Measurements from ENCODE around the gene MARCHF11. TPM values are rescaled to one million over a fixed set of nuclear protein-coding genes. Genes with fewer than 3 reads are reported as not detected.

The MARCHF11 gene
- total and polyA plus RNA-seq, 2 donors (not counting 1 experiment from before 2014, with no cell fraction given) = not detected

DNA sequence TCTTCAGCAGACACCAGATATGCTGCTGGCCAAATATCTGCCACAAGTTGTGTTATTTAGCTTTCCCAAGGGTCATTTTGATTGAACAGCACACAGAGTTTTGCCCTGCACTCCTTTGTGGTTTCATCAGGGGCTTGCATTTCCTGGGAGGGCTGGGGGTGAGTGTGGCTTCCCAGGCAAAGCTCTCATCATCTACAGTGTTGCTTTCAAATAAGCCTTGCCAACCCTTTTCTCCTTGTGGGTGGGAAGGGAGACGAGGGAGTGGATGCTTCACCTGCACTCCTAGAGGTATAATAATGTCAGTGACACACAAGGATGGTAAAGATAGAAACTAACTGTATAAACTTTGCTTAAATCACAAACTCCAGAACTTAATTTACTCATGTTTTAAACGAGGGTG, 107.0 kb downstream of the MARCHF11 start:
- Histone ChIP-seq H3K27ac (ENCODE audit: low read length in 2 of 2) (no peak overlapping the region), H2AFZ (ENCODE audit: insufficient read depth, low read depth, low read length, poor library complexity, severe bottlenecking) (no peak overlapping the region), H4K20me1 (ENCODE audit: control insufficient read depth, insufficient read depth, low read length, poor library complexity, severe bottlenecking) (no peaks in the 10 kb centered on the region), H3K4me3 (ENCODE audit: control extremely low read depth in 1 of 5, extremely low read depth in 1 of 5, insufficient read depth in 1 of 5, low read depth in 2 of 5, low read length in 4 of 5) (no peak overlapping the region), H3K9me3 (ENCODE audit: control extremely low read depth in 1 of 3, control insufficient read depth in 2 of 3, insufficient read depth in 1 of 3, low read length in 2 of 3) (no peaks in the 10 kb centered on the region), H3K79me2 (ENCODE audit: control insufficient read depth, insufficient read depth, low read length) (no peaks in the 10 kb centered on the region), H3K9ac (ENCODE audit: low read length) (no peak overlapping the region), H3K36me3 (replicated peaks in 1 of 2; ENCODE audit: control extremely low read depth in 1 of 2, control insufficient read depth in 1 of 2, extremely low read depth in 1 of 2, insufficient read depth in 2 of 2, low read length in 1 of 2) (no peaks in the 10 kb centered on the region), H3K4me2 (replicated peaks; ENCODE audit: low read depth, low read length, poor library complexity, severe bottlenecking) (no peak overlapping the region), H3K27me3 (replicated peaks in 1 of 4; ENCODE audit: control extremely low read depth in 1 of 4, control insufficient read depth in 3 of 4, insufficient read depth in 4 of 4, low read length in 3 of 4) (no peaks in the 10 kb centered on the region), H3K4me1 (ENCODE audit: control insufficient read depth in 2 of 2, insufficient read depth in 2 of 2, low read length in 2 of 2) (no peaks in the 10 kb centered on the region)
- DNase-seq (no peak), ATAC-seq (ENCODE audit: low read depth) (no peak)
- Mint-ChIP-seq H3K4me3 (no peak overlapping the region), H3K27me3 (no peaks in the 10 kb centered on the region), H3K9me3 (ENCODE audit: insufficient read depth) (no peaks in the 10 kb centered on the region), H3K4me1 (no peaks in the 10 kb centered on the region), H3K27ac (no peak overlapping the region)
- POLR2A ChIA-PET = no interaction called here
- TF ChIP-seq, protein P1, sequence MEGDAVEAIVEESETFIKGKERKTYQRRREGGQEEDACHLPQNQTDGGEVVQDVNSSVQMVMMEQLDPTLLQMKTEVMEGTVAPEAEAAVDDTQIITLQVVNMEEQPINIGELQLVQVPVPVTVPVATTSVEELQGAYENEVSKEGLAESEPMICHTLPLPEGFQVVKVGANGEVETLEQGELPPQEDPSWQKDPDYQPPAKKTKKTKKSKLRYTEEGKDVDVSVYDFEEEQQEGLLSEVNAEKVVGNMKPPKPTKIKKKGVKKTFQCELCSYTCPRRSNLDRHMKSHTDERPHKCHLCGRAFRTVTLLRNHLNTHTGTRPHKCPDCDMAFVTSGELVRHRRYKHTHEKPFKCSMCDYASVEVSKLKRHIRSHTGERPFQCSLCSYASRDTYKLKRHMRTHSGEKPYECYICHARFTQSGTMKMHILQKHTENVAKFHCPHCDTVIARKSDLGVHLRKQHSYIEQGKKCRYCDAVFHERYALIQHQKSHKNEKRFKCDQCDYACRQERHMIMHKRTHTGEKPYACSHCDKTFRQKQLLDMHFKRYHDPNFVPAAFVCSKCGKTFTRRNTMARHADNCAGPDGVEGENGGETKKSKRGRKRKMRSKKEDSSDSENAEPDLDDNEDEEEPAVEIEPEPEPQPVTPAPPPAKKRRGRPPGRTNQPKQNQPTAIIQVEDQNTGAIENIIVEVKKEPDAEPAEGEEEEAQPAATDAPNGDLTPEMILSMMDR (IDR thresholded peaks at IDR 0.05) = no peak
- TF ChIP-seq EZH2 (IDR thresholded peaks at IDR 0.05; ENCODE audit: borderline replicate concordance, insufficient read depth, low read depth, low read length, poor library complexity, severe bottlenecking) = no peak
- no CpG with 5 or more reads among the region's 2 CpGs for WGBS (ENCODE audit: insufficient coverage)
- intact Hi-C loops (cut with micrococcal nuclease) = no loop called here
- CTCF ChIA-PET = no interaction called here

DNA sequence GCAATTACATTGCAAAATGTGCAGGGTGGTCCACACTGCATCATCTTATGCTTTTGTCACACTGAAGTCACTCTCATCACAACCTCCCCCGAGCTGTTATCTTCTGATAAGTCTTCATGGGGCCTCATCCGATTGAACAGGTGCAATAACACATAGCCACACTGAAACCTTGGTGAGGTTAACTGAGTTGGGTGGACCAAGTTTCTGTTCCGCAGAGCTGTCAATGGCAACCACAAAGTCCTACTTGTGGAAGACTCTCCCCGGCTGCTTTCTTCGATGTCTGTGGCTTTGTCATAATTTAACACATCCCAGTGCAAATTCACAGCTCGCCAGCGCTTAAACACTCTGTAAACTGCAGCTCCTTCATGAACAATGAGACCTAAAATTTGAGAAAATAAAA, 112.2 kb downstream of the MARCHF11 start:
- no peak overlapping the region for H3K4me2 ChIP-seq (replicated peaks; ENCODE audit: low read depth, low read length, poor library complexity, severe bottlenecking)
- TF ChIP-seq, protein P1 (IDR thresholded peaks at IDR 0.05) = no peak
- no peak for TF ChIP-seq EZH2 (IDR thresholded peaks at IDR 0.05; ENCODE audit: borderline replicate concordance, insufficient read depth, low read depth, low read length, poor library complexity, severe bottlenecking)
- H4K20me1 ChIP-seq (ENCODE audit: control insufficient read depth, insufficient read depth, low read length, poor library complexity, severe bottlenecking) = no peaks in the 10 kb centered on the region
- no peaks in the 10 kb centered on the region for H3K4me1 Mint-ChIP-seq
- ATAC-seq (ENCODE audit: low read depth) = no peak
- H3K36me3 ChIP-seq (replicated peaks in 1 of 2; ENCODE audit: control extremely low read depth in 1 of 2, control insufficient read depth in 1 of 2, extremely low read depth in 1 of 2, insufficient read depth in 2 of 2, low read length in 1 of 2) = no peaks in the 10 kb centered on the region
- CTCF ChIA-PET = no interaction called here
- no peak overlapping the region for H3K4me3 ChIP-seq (ENCODE audit: control extremely low read depth in 1 of 5, extremely low read depth in 1 of 5, insufficient read depth in 1 of 5, low read depth in 2 of 5, low read length in 4 of 5)
- 88% methylated on average over 3 of the region's 7 CpGs for WGBS (ENCODE audit: insufficient coverage)
- no peak overlapping the region for H3K9ac ChIP-seq (ENCODE audit: low read length)
- no peaks in the 10 kb centered on the region for H3K27me3 Mint-ChIP-seq
- POLR2A ChIA-PET = no interaction called here
- no peaks in the 10 kb centered on the region for H3K9me3 Mint-ChIP-seq (ENCODE audit: insufficient read depth)
- H2AFZ ChIP-seq (ENCODE audit: insufficient read depth, low read depth, low read length, poor library complexity, severe bottlenecking) = no peak overlapping the region
- no peak overlapping the region for H3K4me3 Mint-ChIP-seq
- no peaks in the 10 kb centered on the region for H3K27me3 ChIP-seq (replicated peaks in 1 of 4; ENCODE audit: control extremely low read depth in 1 of 4, control insufficient read depth in 3 of 4, insufficient read depth in 4 of 4, low read length in 3 of 4)
- intact Hi-C loops (cut with micrococcal nuclease) = no loop called here
- H3K27ac Mint-ChIP-seq = no peak overlapping the region
- H3K79me2 ChIP-seq (ENCODE audit: control insufficient read depth, insufficient read depth, low read length) = no peaks in the 10 kb centered on the region
- no peaks in the 10 kb centered on the region for H3K4me1 ChIP-seq (ENCODE audit: control insufficient read depth in 2 of 2, insufficient read depth in 2 of 2, low read length in 2 of 2)
- no peak overlapping the region for H3K27ac ChIP-seq (ENCODE audit: low read length in 2 of 2)
- peaks cover 0 to 2% (median 0%) of the 10 kb centered on the region in 3 donors for H3K9me3 ChIP-seq (ENCODE audit: control extremely low read depth in 1 of 3, control insufficient read depth in 2 of 3, insufficient read depth in 1 of 3, low read length in 2 of 3)
- DNase-seq = no peak
